H54 (cell line): Measurements from ENCODE around the gene UNC45A.

Source experiments
- DNase-seq: peaks from one replicate; pipeline ENCODE4 v3.0.0; 2011; ENCODE audit warnings: low spot score, mixed read lengths; ENCODE audit not compliant: insufficient read length
- FAIRE-seq: peaks from 3 replicates; lab custom pipeline; 2011; peaks lifted over from hg19 to GRCh38; lab: Jason Lieb, UNC
- POLR2A ChIP-seq: IDR thresholded peaks from 2 replicates; pipeline ENCODE4 v1.6.1; 2011; ENCODE audit warnings: low read depth, mild to moderate bottlenecking, low read length

The UNC45A gene

GRCh38 chr15:90953947-90954711 lies 19.0 kb downstream of the UNC45A start:
- no peak for FAIRE-seq

DNA sequence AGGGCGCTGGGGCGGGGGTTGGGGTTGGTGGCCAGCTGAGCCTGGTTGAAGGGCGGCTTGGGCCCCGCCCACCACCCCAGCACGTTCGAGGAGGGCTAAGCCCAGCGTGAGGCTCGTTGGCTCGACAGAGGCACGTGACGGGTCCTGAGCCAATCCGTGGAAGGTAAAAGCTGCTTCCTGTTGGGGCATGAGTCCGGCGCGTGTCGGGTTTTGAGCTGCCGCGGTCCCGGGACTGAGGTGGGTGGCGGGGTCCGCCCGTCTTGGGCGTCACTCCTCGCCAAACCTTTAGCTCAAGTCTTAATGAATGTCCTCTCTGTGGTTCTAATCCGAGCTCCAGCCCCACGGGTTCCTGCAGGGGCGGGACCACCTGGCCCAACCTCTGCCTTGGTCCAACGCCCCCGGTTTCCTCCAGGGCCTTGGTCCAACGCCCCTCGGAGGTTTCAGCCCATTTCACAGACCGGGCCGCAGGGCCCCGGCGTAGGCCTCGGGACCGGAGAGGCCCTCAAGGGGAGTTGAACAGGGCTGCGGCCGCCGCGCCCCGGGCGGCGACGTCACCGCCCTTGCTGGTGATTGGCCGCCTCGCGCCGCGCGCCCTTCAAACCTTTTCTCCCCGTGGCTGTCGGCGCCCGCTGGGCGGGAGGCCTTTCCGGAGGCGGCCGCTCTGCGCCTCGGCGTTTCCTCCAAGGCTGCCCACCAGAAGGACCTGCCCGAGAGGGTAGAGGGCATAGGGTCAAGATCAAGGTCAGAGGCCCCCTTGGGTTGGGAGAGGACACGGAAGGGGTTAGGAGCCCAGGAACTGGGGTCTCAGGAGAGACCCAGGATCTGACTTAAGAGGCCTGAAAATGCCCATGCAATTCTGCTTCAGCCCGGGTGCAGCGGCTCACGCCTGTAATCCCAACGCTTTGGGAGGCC lies 19.9 kb downstream of the UNC45A start, which contains the start of gene RCCD1:
RCCD1 (plus strand) TSS at position 173 of the 912 bp plus-strand sequence. CDS start 1,851 bp downstream, outside the sequence.
- TF ChIP-seq POLR2A: peak; percentile 49
- DNase-seq (peak; percentile 88), FAIRE-seq (no peak)

More at GRCh38 chr15:90953947-90954711, 19.0 kb downstream of the UNC45A start:
- DNase-seq: no peak
- no peak for TF ChIP-seq POLR2A

DNA sequence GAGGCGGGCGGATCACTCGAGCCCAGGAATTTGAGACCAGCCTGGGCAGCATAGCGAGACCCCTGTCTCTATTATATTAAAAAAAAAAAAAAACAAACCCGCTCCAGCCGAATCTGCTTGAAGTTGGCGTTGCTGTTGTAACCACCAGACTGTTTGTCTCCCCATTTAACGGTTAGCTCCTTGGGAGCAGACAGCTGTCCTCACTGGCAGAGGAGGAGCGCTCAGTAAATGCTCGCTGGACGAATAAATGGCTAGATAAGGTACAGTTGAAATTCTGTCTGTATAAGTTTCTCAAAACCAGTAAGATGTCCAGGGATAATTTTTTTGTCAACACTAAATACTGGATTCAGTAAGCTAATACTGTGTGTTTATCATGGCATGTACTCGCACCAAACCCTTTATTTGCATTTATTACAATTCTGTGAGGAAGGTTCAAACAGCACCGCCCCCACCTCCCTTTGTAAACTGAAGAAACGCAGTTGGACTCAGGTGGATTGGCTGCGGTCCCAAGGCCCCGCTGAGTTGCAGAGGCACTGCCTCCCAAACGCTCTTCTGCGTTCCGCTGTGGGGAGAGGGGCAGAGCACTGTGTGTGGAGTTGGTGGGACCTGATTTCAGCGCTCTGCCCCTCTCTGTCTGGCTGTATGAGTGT lies 20.7 kb downstream of the UNC45A start:
- FAIRE-seq (no peak), DNase-seq (no peak)
- no peak for TF ChIP-seq POLR2A

DNA sequence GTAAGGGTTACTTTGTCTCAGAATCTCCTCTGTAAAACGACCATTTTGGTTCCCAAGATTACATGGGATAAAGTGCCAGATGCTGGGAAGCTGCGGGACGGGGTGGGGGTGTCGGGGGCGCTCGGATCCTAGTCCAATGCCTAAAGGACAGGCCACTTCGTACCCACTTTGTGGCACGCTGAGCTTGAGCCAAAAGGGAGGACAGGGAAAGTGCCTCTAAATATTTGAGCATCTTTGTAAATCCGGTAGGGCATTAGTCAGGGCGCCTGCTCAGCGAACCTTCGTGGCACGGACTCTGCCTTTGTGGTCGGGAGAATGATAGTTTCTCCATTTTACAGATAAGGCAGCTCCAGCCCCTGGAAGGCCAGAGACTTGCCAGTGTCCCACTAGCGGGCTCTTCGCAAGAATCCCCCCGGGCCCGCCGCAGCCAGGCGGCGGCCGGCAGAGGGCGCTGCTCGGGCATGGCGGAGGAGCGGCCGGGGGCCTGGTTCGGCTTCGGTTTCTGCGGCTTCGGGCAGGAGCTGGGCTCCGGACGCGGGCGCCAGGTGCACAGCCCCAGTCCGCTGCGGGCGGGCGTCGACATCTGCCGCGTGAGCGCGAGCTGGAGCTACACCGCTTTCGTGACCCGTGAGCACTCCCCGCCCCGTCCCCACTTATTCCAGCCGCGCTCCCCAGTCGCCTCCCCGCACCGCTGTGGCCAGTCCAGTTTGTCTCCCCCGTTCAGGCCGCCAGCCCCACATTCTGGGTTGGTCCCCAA lies 21.4 kb downstream of the UNC45A start:
- no peak for DNase-seq
- FAIRE-seq: no peak
- TF ChIP-seq POLR2A: no peak

- FAIRE-seq (no peak), DNase-seq (no peak)
- TF ChIP-seq POLR2A: no peak
Observed at GRCh38 chr15:90957031-90957790, 22.1 kb downstream of the UNC45A start.

GRCh38 chr15:90957791-90958190 lies 22.7 kb downstream of the UNC45A start:
- no peak for TF ChIP-seq POLR2A
- DNase-seq (no peak), FAIRE-seq (no peak)

GRCh38 chr15:90959028-90959595 lies 24.0 kb downstream of the UNC45A start:
- TF ChIP-seq POLR2A: no peak
- FAIRE-seq (no peak), DNase-seq (no peak)

GRCh38 chr15:90959894-90960293 lies 24.8 kb downstream of the UNC45A start:
- no peak for FAIRE-seq
- no peak for TF ChIP-seq POLR2A
- no peak for DNase-seq

DNA sequence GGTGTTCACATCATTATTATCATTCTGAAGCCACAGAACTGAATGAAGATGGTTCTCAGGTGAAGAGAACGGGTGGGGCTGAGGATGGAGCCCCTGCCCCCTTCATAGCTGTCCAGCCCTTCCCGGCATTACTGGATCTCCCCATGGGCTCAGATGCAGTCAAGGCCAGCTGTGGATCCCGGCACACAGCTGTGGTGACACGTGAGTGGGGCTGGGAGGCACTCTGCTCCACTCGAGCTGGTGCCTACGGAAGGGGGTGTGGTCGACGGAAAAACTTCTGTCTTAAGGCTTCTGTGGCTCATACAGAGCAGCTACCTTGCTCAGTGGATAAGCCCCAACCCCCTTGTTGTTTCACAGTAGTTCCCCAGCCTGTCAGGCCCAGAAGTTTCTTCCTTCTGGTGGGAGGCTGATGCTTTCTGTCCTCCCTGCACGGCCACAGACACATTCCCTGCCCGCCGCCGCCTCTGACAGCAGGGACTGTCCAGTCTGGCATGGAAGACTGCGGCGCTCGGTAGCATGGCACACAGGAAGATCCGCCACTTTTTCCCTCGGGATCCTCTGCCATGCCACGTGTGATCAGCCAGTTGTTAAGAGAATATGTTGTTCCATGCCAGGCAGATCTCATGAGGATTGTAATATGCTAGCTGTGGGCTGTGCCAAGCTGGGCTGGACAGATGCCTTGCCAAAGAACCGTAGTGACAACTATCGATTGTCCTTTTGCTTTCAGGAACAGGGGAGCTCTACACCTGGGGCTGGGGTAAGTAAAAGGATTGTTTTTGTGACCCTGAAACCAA lies 25.4 kb downstream of the UNC45A start:
- DNase-seq: no peak
- no peak for TF ChIP-seq POLR2A
- no peak for FAIRE-seq

DNA sequence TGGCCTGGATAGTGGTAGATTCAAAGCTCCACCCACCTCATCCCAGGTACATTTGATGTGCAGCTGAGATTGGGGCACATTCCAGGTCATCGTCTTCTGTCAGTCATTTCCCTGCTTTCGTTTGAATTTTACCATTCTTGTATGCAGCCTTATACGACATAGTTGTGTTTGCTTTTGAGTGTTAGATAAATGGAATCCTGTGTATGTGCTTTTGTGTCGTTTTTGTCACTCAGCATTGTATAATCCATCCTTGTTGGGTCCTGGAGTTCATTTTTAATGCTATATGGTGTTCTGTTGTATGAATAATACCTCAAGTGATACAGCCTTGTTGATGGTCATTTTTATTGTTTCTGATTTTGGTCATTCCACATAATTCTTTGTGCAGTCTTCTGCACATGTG lies 26.9 kb downstream of the UNC45A start:
- TF ChIP-seq POLR2A: no peak
- no peak for DNase-seq
- no peak for FAIRE-seq

DNA sequence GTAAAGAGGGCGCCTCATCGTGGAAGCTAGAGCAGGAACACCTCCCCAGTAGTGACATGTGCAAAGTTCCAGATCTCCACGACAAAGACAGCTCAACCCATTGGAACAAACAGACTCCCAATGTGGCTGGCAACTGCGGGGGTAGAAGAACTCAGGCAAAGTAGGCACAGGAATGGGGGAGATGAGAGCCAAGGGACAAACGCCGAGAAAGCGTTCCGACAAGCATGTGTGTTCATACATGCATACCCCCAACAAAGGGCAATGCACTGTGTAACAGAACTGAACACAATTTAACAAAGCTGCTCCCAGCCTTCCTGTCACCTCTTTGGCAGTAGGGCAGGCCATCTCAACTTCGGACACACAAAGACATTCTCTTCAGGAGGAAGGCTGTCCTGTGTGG lies 31.2 kb downstream of the UNC45A start:
- DNase-seq: no peak
- TF ChIP-seq POLR2A: no peak
- no peak for FAIRE-seq
